NCI-H226 (cell line): ENCODE results near the gene TRIM2.

ENCODE experiments used
- DNase-seq: peaks from one replicate; pipeline ENCODE4 v3.0.0-alpha.2; 2015

The TRIM2 gene

GRCh38 chr4:153255233-153255632 lies 51.0 kb downstream of the TRIM2 start:
- DNase-seq, result no peak

- no peak for DNase-seq
Observed at GRCh38 chr4:153257151-153257620, 52.9 kb downstream of the TRIM2 start.

- no peak for DNase-seq
Observed at GRCh38 chr4:153257991-153258390, 53.7 kb downstream of the TRIM2 start.

- DNase-seq, result no peak
Observed at GRCh38 chr4:153258750-153259149, 54.5 kb downstream of the TRIM2 start.

- DNase-seq, result no peak
Observed at GRCh38 chr4:153259661-153260060, 55.4 kb downstream of the TRIM2 start.

- DNase-seq, result no peak
Observed at GRCh38 chr4:153260132-153260531, 55.9 kb downstream of the TRIM2 start.

- DNase-seq, result no peak
Observed at GRCh38 chr4:153260553-153261300, 56.5 kb downstream of the TRIM2 start.

- DNase-seq, result no peak
Observed at GRCh38 chr4:153261461-153261860, 57.2 kb downstream of the TRIM2 start.

GRCh38 chr4:153261914-153262313 lies 57.7 kb downstream of the TRIM2 start:
- DNase-seq, result no peak

- DNase-seq, result no peak
Observed at GRCh38 chr4:153265306-153266047, 61.2 kb downstream of the TRIM2 start.

GRCh38 chr4:153266988-153267387 lies 62.7 kb downstream of the TRIM2 start:
- DNase-seq, result no peak

GRCh38 chr4:153267890-153268289 lies 63.6 kb downstream of the TRIM2 start:
- DNase-seq, result no peak

GRCh38 chr4:153268295-153268694 lies 64.1 kb downstream of the TRIM2 start:
- DNase-seq, result no peak

GRCh38 chr4:153269218-153269990 lies 65.2 kb downstream of the TRIM2 start:
- no peak for DNase-seq

- no peak for DNase-seq
Observed at GRCh38 chr4:153270361-153270760, 66.1 kb downstream of the TRIM2 start.

- no peak for DNase-seq
Observed at GRCh38 chr4:153271820-153272219, 67.6 kb downstream of the TRIM2 start.

GRCh38 chr4:153273751-153274150 lies 69.5 kb downstream of the TRIM2 start:
- no peak for DNase-seq

GRCh38 chr4:153274967-153275366 lies 70.7 kb downstream of the TRIM2 start:
- DNase-seq, result no peak

- no peak for DNase-seq
Observed at GRCh38 chr4:153275380-153276276, 71.4 kb downstream of the TRIM2 start.

GRCh38 chr4:153276971-153277370 lies 72.7 kb downstream of the TRIM2 start:
- DNase-seq, result no peak

GRCh38 chr4:153281476-153281875 lies 77.2 kb downstream of the TRIM2 start:
- no peak for DNase-seq

- no peak for DNase-seq
Observed at GRCh38 chr4:153282023-153282422, 77.8 kb downstream of the TRIM2 start.
